Liver (tissue), 9 donors: Measurements from ENCODE around the gene SKAP1. TPM values are rescaled to one million over a fixed set of nuclear protein-coding genes. Genes with fewer than 3 reads are reported as not detected.
A peak's percentile ranks its signal among the peaks of the same experiment; 100 is the strongest.

ENCODE experiments used
- DNase-seq: peaks from one replicate; pipeline ENCODE4 v3.0.0-alpha.2; 2017; ENCODE audit warnings: low spot score
- H3K27ac ChIP-seq, 2 donors: one replicate each; pipeline ENCODE4 v1.7.0; 2013; ENCODE audit warnings: inconsistent platforms in 2 of 2, low read length in 2 of 2, control low read depth in 1 of 2, low read depth in 1 of 2, mild to moderate bottlenecking in 1 of 2
- H3K27me3 ChIP-seq, 4 donors: one replicate each; pipeline versions ENCODE4 v1.6.1 to v1.7.0; 2013; ENCODE audit warnings: low read length in 3 of 4, inconsistent platforms in 1 of 4, mild to moderate bottlenecking in 1 of 4, moderate library complexity in 1 of 4; ENCODE audit not compliant: control insufficient read depth in 4 of 4, insufficient read depth in 4 of 4
- H3K36me3 ChIP-seq, 4 donors: one replicate each; pipeline versions ENCODE4 v1.6.1 to v1.7.0; 2013; ENCODE audit warnings: low read length in 3 of 4, mild to moderate bottlenecking in 3 of 4, low read depth in 1 of 4, moderate library complexity in 1 of 4; ENCODE audit not compliant: control insufficient read depth in 4 of 4, insufficient read depth in 3 of 4
- H3K4me1 ChIP-seq, 4 donors: one replicate each; pipeline versions ENCODE4 v1.6.1 to v1.7.0; 2013; ENCODE audit warnings: low read length in 3 of 4, mild to moderate bottlenecking in 3 of 4, moderate library complexity in 1 of 4; ENCODE audit not compliant: control insufficient read depth in 4 of 4, insufficient read depth in 4 of 4
- H3K4me3 ChIP-seq, 3 donors: one replicate each; pipeline versions ENCODE4 v1.6.1 to v1.7.0; 2013; ENCODE audit warnings: low read length in 3 of 3, control low read depth in 1 of 3, low read depth in 1 of 3, mild to moderate bottlenecking in 1 of 3
- H3K9ac ChIP-seq, 2 donors: one replicate each; pipeline ENCODE4 v1.7.0; 2013; ENCODE audit warnings: low read length in 2 of 2, mild to moderate bottlenecking in 2 of 2, moderate library complexity in 2 of 2, control low read depth in 1 of 2, low read depth in 1 of 2
- H3K9me3 ChIP-seq, 4 donors: one replicate each; pipeline versions ENCODE4 v1.6.1 to v1.7.0; 2013; ENCODE audit warnings: low read length in 3 of 4; ENCODE audit not compliant: control insufficient read depth in 4 of 4
- EGR1 ChIP-seq, 2 donors: IDR thresholded peaks; 2 replicates each; pipeline ENCODE4 v1.6.1; 2016 to 2018; ENCODE audit warnings: antibody characterized with exemption in 2 of 2, low read depth in 2 of 2
- GABPA ChIP-seq, 2 donors: IDR thresholded peaks in 1 of 2; conservative IDR thresholded peaks in 1 of 2; 2 replicates each; pipeline ENCODE4 v1.6.1; 2016; ENCODE audit warnings: antibody characterized with exemption in 2 of 2, mild to moderate bottlenecking in 1 of 2, moderate library complexity in 1 of 2
- HNF4G ChIP-seq: IDR thresholded peaks from 2 replicates; pipeline ENCODE4 v1.6.1; 2016; ENCODE audit warnings: antibody characterized with exemption
- MAX ChIP-seq: IDR thresholded peaks from 2 replicates; pipeline ENCODE4 v1.6.1; 2016; ENCODE audit warnings: antibody characterized with exemption
- RAD21 ChIP-seq, 2 donors: IDR thresholded peaks; 2 replicates each; pipeline ENCODE4 v1.6.1; 2016; ENCODE audit warnings: antibody characterized with exemption in 2 of 2, mild to moderate bottlenecking in 2 of 2
- REST ChIP-seq: IDR thresholded peaks from 2 replicates; pipeline ENCODE4 v1.6.1; 2016; ENCODE audit warnings: antibody characterized with exemption, mild to moderate bottlenecking
- RXRA ChIP-seq, 2 donors: IDR thresholded peaks; 2 replicates each; pipeline ENCODE4 v1.6.1; 2017 to 2018; ENCODE audit warnings: antibody characterized with exemption in 2 of 2, mild to moderate bottlenecking in 1 of 2
- SP1 ChIP-seq: IDR thresholded peaks from 2 replicates; pipeline ENCODE4 v1.6.1; 2018; ENCODE audit warnings: antibody characterized with exemption, mild to moderate bottlenecking
- YY1 ChIP-seq: IDR thresholded peaks from 2 replicates; pipeline ENCODE4 v1.6.1; 2016; ENCODE audit warnings: antibody characterized with exemption, mild to moderate bottlenecking
- ZBTB33 ChIP-seq: IDR thresholded peaks from 2 replicates; pipeline ENCODE4 v1.6.1; 2016; ENCODE audit warnings: antibody characterized with exemption
- WGBS: extraction: QIAGEN DNeasy Blood & Tissue Kit; methylation state at CpG from one replicate; pipeline ENCODE4 v1.1.7; 2013; 5-methylcytosine and 5-hydroxymethylcytosine counted together
- polyA plus RNA-seq, 2 donors: library from polyadenylated mRNA; stranded (reverse) in 1 of 2; unstranded in 1 of 2; fragments of 200-250 nt in 1 of 2; fragments of >200 nt in 1 of 2; fragmentation: Nextera tagmentation in 1 of 2; extraction: Ambion mirVana in 1 of 2; gene quantifications; one replicate each; pipeline versions ENCODE4 v1.2.1 to v1.2.3, GENCODE V29; 2013 to 2015
- total RNA-seq, 2 donors: library from RNA; depleted of rRNA; stranded (reverse); fragments of >200 nt; gene quantifications; one replicate each; pipeline ENCODE4 v1.2.3, GENCODE V29; 2014
- TF ChIP-seq, protein P1 (sequence below): fragments of 150-350 bp; IDR thresholded peaks from 2 replicates; pipeline ENCODE4 v1.5.1; 2017; ENCODE audit warnings: improper control_type of control experiment, low read depth, low read length; ENCODE audit not compliant: missing input control
- TF ChIP-seq, protein P2 (sequence below): IDR thresholded peaks from 2 replicates; pipeline ENCODE4 v1.6.1; 2016; ENCODE audit warnings: antibody characterized with exemption
- donor health status: healthy.
- donor health status: healthy.
- donor health status: healthy.
- donor health status: healthy.
- donor health status: healthy.

SKAP1 gene
- total and polyA plus RNA-seq, 4 donors: 2.5 to 20.8 (median 11.3) TPM

DNA sequence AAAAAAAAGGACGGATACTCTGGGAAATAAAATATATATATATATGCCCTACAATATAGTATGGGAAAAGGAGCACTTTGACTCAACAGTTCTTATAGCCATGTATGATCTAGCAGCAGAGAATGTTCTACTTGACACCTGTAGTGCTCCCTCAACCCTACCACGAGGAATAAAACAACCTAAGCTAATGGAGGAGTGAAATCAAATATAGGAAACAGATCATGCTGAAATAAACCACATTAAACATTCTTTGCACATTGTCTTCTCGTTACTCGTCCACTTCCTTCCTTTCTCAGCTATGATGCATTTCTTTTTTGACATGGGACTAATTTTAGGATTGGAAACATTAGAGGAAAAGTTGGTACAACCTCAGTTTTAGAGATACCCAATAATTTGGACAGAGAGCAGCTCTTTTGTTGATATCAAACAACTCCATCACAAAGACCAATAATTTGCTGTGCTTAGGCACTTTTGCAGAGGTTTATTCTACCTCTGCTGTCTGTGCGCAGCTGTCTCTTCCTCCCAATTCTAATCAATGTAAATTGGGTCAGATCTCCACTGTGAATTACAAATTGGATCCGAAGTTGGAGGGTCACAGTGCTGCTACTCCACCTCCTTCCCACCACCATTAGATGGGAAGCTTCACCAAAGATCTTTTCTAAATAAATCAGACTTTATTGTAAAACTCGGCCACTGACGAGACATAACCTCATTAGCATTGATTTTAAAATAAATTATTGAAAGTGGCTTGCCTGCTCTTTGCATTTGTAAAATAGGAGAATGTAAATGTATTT is 256.6 kb downstream of the SKAP1 start (continued):
- TF ChIP-seq, protein P1, sequence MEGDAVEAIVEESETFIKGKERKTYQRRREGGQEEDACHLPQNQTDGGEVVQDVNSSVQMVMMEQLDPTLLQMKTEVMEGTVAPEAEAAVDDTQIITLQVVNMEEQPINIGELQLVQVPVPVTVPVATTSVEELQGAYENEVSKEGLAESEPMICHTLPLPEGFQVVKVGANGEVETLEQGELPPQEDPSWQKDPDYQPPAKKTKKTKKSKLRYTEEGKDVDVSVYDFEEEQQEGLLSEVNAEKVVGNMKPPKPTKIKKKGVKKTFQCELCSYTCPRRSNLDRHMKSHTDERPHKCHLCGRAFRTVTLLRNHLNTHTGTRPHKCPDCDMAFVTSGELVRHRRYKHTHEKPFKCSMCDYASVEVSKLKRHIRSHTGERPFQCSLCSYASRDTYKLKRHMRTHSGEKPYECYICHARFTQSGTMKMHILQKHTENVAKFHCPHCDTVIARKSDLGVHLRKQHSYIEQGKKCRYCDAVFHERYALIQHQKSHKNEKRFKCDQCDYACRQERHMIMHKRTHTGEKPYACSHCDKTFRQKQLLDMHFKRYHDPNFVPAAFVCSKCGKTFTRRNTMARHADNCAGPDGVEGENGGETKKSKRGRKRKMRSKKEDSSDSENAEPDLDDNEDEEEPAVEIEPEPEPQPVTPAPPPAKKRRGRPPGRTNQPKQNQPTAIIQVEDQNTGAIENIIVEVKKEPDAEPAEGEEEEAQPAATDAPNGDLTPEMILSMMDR: no peak
- no peak for TF ChIP-seq YY1

DNA sequence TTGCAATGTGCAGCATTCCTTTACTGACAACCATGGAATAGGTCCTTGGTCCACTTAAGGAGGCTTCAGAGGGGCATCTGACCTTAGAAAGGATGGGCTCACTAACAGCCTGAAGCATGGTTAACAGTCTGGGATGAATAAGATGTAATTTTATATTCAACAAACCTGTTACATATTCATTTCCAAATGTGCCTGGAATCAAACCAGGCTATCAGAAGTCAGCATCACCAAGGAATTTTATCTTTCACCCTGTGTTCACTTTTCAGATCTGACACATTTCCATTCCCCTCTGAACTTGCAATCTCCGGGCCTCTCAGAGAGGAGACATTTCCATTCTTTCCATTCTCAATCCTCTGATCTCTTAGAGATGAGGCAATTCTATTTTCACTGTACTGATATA is 260.1 kb downstream of the SKAP1 start:
- WGBS: 95% methylated on average over 1 of the region's 1 CpG
- no peak for TF ChIP-seq EGR1 (IDR thresholded peaks at IDR 0.05; ENCODE audit: low read depth in 2 of 2)
- no peak for TF ChIP-seq GABPA (IDR thresholded peaks at IDR 0.05 in 1 of 2, conservative IDR thresholded peaks at IDR 0.05 in 1 of 2)
- TF ChIP-seq REST: no peak
- TF ChIP-seq RAD21 (IDR thresholded peaks at IDR 0.05): no peak
- no peak for TF ChIP-seq ZBTB33
- no peak for TF ChIP-seq HNF4G
- TF ChIP-seq, protein P2, sequence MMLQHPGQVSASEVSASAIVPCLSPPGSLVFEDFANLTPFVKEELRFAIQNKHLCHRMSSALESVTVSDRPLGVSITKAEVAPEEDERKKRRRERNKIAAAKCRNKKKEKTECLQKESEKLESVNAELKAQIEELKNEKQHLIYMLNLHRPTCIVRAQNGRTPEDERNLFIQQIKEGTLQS: no peak
- Histone ChIP-seq H3K27me3 (no peaks in the 10 kb centered on the region), H3K27ac (no peak overlapping the region), H3K4me1 (peaks cover 0 to 10% (median 1%) of the 10 kb centered on the region in 4 donors), H3K4me3 (no peak overlapping the region), H3K9ac (no peak overlapping the region), H3K9me3 (no peaks in the 10 kb centered on the region), H3K36me3 (no peaks in the 10 kb centered on the region)
- DNase-seq: no peak

- Histone ChIP-seq H3K27ac (peak overlapping the region; percentile 84 to 94), H3K27me3 (no peaks in the 10 kb centered on the region), H3K36me3 (no peaks in the 10 kb centered on the region), H3K9ac (peak overlapping the region in 1 of 2 donors; percentile 77), H3K9me3 (no peaks in the 10 kb centered on the region), H3K4me1 (peaks cover 5 to 41% (median 10%) of the 10 kb centered on the region in 4 donors), H3K4me3 (peak overlapping the region in 1 of 3 donors; percentile 51)
- no peak for DNase-seq
- WGBS: 89% methylated on average over 1 of the region's 1 CpG
- TF ChIP-seq RAD21 (IDR thresholded peaks at IDR 0.05) (peak in 1 of 2 donors; percentile 35), SP1 (no peak), RXRA (IDR thresholded peaks at IDR 0.05) (no peak), MAX (no peak)
- TF ChIP-seq, protein P1: no peak
- TF ChIP-seq, protein P2: no peak
Observed at GRCh38 chr17:48163809-48164208, 266.2 kb downstream of the SKAP1 start.
